SW480 (cell line): ENCODE results near the gene UMAD1.
A peak's percentile ranks its signal among the peaks of the same experiment; 100 is the strongest.

Experiments
- DNase-seq: peaks from one replicate; pipeline ENCODE4 v3.0.0-alpha.2; 2016; ENCODE audit warnings: low spot score

UMAD1 gene

DNA sequence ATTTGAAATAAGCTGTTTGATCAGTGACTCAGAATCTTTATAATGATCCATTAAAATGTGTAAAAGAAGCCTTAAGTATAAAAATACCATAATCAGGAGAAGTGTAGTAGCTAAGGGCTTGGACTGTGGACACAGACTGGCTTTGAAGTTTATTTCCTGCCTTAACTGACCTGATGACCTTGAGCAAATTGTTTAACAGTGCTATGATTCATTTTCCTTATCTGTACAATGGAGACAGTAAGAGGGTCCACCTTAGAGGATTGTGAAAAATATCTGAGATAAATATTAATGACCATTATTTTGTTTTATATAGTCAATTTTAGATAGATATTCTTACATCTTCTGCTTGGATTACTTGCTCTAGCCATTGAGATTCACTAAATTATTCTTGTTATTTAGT, 91.2 kb downstream of the UMAD1 start:
- DNase-seq = peak; percentile 22

DNA sequence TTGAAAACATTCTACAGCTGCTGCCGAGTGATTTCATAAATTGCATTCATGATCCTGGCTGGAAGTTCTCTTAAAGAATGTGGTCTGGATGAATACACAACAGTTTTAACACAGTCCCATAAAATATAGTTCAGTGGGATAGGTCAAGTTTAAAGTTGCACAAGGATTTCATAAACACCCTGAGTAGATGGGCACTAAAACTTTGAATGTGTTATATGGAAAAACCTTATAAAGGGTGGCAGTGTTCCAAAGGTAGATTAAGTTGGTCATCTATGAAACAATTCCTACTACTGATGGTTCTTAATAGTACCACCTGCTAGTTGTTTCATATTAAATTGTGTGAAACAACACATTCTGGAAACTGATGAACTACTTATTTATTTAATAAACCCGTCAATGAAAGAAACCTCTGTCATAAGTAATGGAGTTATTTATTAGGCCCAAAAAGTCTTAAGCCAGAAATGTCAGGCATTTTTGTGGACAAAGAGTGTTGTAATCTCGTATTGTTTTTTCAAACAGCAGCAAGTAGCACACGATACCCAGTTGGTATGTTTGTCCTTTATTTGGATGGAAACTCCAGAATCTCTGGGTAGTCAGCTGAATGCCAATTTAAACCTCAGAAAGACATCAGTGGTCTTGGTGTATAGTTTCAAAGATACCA, 92.2 kb downstream of the UMAD1 start:
- no peak for DNase-seq

DNA sequence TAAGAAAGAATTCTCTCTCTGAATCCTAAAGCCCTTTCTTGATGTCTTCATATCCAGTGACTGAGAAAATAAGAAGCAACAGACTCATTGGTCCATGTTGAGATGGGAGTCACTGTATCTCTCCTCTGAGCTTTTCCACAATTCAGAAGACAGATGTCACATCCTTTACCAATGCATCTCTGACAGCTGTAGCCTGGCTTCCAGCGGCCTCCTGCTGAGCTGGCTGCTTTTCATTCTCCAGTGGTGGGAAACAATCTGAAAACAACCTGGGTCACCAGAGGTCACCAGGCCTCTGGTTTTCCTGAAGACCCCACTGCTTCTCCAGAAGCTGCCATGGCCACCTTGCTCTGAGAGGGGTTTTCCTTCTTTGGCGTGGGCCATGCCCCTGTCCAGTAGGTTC, 96.1 kb downstream of the UMAD1 start:
- no peak for DNase-seq

DNA sequence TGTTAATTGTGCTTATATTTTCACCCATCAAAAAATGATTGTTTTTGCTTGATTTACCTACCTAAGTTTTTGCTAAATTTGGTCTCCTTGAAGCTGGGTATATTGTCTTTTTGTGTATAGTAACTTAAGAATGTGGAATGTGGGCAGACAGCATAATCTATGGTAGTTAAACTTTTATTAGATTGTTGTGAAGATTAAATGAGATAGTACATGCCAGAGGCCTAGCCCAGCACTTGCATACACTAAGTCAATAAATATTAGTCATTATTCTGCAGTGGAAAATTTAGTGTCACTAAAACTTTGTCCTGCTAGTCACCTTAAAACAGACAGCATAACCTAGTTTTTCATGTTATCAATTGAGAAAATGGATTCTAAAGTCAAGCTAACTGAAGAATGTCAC, 97.1 kb downstream of the UMAD1 start:
- no peak for DNase-seq

DNA sequence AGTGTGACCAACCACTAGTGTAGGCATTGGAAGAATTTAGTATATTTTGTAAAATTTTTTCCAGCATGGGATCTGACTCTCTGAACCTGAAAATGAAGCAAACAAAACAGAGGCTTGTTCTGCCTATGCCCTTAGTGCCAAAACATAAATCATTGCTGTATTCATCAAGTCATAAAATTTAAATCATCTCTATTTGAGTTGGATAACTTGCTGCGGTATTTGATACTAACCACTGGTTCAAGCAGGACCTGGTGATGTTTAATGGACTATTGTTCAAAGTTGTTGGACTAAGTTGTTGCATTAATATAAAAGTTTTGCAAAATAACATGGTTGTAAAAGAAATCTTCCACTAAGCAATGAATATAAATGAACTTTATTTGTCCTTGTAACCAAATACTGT, 97.6 kb downstream of the UMAD1 start:
- DNase-seq = no peak

DNA sequence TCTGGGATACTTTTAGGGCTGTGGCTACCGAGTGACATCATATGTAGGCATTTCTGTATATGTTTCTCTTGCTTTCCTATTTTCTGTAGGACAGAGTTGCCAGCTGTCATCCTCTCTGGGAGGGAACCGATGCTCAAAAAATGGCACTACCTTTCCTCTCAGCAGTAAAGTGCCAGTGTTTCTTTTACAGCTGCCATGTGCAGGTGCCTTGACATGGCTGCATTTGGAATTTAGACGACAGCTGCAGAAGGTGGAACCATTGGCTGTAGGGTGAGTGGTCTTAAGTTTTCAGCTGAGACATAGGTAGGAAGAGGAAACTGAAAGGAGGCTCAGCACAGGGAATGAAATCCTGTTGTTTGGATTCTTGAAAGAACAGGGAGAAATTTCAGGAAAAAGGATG, 98.1 kb downstream of the UMAD1 start:
- no peak for DNase-seq

DNA sequence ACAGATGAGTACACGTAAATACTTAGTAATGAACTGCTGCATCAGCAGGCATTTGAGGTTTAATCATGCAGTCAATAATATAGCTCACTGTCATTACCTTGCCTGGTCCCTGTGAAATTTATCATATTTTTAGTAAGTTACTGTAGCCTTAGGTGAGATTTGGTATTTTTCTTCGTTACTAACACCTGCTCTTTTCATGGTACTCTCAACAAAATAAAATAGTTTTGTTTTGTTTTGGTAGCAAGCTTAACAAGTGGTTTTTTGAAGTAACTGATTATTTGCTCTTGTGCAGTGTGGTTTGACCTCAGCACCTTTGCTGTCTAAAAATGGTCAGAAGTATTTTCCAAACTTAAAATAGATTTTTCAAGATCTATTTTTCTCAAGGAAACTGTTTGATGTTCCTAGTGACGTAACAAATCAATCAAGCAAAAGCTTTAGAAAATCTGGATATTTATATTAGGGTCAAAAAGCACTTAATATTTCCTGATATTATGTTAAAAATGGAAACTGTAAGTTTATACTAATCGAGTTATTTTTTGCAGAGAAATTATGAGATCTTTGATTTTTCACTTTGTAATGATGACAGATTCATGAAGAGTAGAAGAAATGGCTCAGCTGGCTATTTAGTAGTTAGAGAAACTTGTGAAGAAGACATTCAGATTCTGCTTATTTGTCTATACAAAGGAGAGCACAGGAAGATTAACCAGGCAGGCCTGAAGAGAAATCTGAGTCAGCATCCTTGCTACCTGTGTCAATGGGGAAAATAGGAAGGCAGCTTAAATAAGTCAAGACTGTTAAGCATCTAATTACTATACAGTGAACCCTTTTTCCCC, 98.9 kb downstream of the UMAD1 start:
- no peak for DNase-seq

DNA sequence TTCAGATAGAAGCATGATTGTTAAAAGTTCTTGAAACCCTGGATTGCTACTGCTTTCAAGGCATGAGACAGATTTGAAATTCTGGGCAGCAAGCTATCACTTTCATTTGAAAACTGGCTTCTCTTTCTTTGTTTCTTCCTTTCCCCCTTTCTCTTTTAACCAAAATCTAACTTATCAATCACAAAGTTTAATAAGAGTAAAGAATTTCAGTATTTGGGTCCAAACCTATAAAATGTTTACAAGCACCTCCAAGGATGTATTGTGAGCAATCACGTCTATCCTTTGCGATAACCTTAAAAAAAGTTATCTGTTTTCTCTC, 99.4 kb downstream of the UMAD1 start:
- DNase-seq = no peak

DNA sequence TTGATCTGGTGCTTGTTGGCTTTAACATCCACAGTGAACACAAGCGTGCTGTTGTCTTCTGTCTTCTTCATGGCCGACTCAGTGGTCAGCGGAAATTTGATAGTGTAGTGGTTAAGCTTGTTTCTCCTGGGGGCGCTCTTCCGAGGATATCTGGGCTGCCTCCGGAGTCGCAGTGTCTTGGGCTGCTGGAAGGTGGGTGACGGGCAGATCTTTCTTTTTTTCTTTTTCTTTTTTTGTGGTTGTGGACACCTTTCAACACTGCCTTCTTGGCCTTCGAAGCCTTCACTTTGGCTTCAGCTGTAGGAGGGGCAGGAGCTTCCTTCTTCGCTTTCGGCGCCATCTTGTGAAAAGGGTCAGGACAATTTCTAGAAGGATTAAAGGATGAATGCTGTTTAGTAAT, 101.7 kb downstream of the UMAD1 start:
- no peak for DNase-seq

DNA sequence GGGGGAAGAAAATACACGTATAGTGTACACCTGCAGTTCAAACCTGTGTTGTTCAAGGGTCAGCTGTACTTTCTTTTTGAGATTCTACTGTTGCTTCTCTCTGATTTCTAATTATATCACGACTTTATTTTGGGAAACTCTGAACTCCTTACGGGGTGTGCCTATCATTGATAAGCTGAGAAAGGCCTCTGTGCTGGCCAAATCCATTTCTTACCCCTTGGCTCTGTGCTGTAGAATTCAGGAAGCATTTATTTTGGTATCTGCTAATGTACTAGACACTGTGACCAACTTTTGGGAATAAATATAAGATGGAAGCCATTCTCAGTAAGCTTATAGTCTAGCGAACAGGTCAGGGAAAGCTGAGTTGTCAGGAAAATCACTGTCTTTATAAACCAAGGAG, 104.7 kb downstream of the UMAD1 start:
- no peak for DNase-seq

DNA sequence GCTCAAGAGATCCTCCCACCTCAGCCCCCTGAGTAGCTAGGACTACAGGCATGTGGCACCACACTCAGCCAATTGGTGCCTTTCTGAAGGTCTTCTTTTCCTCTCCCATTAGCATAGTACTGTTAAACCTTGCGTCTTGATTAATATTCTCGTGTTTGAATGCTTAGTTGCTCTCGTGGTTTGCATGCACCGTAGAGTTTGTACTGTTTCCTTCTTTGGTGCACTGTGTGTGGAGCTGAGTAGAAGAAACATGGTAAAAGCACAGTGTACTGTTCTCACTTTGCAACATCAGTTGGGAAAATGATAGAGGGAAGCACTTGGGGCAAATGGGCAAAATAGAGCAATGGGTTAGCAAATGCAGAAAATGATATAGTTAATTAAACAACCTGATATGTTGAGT, 105.4 kb downstream of the UMAD1 start:
- DNase-seq = no peak

DNA sequence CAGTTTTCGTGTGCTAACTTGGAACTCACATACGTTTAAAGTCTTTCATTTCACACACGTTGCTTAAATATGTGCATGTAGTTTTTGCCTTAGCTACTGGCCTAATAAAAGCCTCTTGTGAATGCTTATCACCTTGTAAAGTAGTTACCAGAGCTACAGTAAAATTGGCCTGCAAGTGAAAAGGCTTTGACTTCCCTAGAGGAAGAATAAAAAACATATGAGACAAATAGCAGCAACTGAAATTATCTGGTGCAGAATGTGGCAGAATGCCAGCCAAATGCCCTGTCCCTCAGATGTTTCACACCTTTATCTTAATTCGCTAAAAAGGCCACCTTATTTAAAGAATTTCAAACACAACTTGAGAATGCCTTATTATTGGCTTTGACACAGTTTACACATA, 105.9 kb downstream of the UMAD1 start:
- DNase-seq = no peak

DNA sequence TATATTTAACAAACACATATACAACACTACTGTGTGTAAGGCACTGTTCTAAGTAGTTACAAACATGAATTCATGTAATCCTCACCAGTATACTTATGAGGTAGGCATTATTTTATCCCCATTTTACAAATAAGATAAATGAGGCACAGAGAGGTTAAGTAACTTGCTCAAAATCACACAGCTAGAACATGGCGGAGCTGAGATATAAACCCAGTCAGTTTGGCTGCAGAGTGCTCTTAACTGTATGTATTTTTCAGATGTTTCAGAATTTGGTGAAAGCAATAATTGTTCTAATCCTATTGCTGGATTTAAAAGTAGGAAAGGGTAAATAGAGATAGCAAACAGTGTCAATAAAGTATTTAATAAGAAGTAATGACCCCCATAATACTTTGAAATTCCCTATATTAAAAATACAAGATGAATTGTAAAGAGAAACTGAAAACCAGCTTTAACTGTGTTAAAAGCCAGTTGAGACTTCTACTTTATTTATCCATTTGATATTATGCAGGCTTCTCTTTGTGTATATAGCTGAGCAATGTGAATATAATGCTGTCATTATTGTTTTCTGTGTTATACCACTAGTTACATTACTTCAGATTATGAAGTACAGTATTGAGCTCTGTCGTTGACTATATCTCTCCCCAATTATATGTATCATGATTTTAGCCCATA, 110.2 kb downstream of the UMAD1 start:
- no peak for DNase-seq

DNA sequence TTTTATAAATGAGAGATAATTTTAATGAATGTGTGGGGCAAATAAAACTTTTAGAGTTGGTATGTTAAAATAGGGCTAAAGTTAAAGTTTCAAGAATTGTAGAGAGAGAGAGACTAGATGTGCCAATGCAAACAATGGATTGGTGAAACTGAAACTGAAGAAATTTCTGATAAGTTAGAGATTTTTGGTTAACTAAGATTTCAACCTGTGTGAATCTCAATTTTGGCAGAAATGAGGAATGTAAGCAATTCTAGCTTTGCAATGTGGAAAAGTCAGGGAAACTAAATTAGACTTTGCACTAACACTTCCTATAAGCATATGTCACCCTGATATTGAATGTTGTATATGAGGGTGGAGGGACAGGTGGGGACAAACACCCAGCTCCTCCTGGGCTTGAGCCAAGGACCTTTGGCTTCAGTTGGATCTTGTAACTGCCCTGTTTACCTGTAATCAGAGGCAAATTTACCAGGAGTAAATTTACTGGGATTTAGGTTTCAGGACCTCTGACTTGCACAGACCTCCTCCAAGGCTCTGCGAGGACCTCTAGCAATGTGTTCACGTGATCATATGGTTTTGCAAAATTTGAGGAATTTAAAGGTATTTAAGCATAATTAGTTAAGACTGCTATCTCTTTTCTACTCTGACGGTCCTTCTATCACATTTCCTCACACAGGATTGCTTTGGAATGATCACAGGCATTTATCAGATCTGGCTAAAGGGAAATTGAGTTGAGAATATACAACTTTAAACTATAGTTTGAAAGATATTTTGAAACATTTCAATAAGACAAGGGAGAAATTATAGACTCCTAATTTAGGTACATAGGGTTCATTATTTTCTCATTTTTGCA, 110.9 kb downstream of the UMAD1 start:
- DNase-seq = no peak

DNA sequence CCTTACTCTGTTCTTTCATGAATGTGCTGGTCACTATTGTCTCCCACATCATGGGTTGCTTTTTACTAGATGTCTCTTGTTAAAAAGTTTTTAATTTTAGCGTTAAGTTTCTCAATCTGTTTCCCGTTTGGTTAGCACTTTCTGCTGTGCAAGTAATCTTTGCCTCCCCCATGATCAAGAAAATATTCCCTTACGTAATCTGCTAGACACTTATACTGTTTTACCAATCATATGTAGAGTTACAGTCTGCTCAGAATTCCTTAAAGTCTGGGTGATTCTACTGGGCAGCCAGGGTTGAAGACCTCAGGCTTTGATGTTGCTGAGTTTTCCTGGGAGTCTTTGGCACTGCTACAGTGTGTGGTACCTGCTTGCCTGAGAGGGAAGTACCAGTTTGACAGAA, 116.0 kb downstream of the UMAD1 start:
- DNase-seq = no peak

DNA sequence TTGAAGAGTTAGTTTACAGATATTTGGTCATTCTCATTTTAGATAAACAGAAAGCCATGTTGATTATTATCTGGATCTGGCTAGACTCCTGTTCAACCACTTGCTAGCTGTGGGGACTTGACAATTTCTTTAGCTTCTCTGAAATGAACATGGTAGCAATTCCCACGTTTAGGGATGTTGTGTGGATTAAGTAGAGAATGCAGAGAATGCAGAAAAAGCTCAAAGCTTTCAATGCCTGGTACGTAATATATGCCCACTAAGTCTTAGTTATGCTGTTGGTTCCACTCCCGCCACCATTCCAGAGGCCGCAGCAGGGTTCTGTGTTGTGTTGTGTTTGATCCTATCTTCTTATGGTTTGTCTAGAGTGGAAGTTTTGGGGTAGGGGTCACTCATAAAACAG, 117.0 kb downstream of the UMAD1 start:
- DNase-seq = no peak

DNA sequence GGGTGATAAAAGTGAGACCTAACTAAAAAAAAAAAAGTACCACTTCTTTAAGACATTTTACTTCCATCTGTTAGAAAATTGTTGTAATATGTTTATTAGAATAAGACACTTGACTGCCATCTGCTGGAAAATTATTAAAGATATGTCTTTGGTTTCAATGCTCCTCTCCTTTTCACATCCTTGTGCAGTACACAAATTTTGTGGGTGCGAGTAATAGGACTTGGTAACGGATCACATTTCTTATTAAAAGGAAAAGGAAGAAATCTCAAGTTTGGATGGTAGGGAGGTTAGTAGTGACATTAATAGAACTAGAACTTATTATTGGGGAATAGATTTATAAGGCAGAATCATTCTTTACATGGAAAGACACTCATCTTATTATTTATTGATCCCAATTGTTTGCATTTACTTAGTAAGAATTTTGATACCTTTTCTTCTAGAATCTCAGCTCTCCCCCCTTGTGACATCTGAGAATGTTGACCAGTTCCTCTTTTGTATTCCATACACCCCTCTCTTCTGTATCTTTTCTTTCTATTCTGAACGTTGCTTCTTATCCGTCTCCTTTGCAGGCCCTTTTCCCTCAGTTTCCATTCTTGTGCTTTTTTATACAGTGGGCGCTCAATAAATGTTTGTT, 120.9 kb downstream of the UMAD1 start:
- DNase-seq = peak; percentile 55

DNA sequence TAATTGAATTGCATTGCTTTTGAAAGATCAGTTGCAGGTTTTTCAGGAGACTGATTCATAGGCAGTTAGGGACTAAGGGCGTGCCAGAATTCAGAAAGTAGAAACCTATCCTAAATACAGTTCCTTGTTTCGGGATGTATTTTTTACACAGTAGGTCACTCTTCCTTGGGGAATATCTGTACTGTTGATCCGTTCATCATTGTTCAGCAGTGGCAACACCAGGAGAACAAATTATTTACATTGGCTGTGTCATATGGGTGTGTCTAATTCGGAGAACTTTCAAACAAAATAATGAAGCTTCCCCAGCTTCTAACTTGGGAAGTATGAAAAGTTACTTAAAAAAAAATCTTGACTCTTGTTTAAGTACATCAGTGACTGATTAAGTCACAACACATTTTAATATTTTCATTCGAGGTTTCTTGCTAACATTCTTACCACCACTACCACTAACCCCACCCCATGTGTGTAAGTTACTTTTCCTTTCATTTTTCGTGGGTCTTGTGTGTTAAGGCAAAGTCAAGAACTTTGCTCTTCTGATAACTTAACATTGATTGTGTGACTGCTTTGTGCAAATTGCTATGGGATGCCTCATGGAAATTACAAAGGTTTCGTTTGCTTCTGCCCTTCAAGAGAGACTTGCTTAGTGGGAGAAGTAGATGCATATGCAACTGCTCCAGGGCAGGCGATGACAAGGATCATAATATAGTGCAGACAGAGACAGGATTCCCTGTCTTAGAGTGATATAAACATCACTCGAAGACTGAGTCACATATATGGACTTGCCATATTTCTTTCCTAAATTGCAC, 121.6 kb downstream of the UMAD1 start:
- peak; percentile 16 for DNase-seq

DNA sequence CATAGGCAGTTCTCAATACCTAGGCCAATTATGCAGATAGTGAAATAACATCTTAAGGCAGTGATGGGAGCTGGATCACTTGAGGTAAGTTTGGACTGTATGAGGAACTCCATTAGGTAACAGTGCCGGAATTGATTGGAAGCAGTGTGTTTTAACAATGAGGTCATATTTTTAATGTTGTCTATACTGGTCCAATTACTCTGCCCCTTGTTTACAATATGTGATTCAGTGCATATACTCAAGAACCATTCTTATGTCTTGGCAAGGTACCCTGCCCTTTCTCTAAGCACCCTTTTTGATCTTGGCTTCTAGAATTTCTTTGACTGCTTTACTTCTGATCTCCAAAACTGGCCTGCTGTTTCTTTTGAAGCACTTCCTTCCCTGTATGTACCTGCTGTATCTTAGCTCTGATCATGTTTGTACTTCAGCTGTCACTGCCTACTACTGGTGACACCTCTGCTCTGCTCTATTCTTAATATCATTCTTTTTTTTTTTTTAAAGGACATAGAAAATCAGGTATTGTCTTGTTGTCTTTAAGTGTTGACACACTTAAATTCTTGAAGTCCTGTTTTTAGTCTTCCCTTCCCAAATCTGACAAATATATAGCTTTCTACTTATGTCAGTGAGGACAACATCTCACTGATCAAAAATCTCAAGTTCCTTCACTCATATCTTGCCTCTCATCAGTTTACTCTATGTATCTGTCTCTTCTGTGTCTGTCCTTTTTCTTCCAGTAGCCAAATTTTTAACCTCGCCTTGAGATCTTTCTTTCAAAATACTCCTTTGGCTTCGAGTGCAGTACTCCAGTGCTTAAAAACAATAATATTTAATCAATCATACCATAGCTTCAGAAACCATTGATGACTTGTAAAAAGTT, 124.2 kb downstream of the UMAD1 start:
- no peak for DNase-seq

DNA sequence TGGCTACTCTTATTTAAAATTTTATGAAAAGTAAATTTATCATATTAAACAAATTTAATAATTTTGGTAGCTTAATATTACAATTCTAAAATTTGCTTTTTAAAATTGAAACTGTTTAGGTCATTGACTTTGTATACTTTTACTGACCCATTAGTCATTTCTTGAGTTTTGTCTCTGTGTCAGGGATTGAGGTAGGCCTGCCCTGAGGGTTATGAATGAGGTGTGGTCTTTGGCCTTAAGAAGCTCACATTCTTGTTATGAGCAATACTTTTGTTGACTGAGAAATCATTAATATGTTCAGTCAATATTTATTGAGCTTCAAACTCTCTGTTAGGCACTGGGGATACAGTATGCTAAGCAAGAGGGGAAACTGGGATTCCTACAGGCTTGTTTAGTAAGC, 124.9 kb downstream of the UMAD1 start:
- DNase-seq = no peak
